Measurements from ENCODE around the gene SEPTIN10.

The SEPTIN10 gene

GRCh38 chr2:109521233-109522062, 92.3 kb downstream of the SEPTIN10 start:
- DNase-seq = no peak

GRCh38 chr2:109519513-109519912, 94.3 kb downstream of the SEPTIN10 start:
- no peak for DNase-seq

GRCh38 chr2:109517118-109517889, 96.5 kb downstream of the SEPTIN10 start:
- no peak for DNase-seq

GRCh38 chr2:109516445-109517117, 97.2 kb downstream of the SEPTIN10 start:
- no peak for DNase-seq

- DNase-seq = no peak
These were observed 98.9 kb downstream of the SEPTIN10 start for GRCh38 chr2:109514857-109515256.

- no peak for DNase-seq
These were observed 99.8 kb downstream of the SEPTIN10 start for GRCh38 chr2:109513749-109514588.

- no peak for DNase-seq
These were observed 100.5 kb downstream of the SEPTIN10 start for GRCh38 chr2:109513230-109513629.

GRCh38 chr2:109512076-109512475, 101.7 kb downstream of the SEPTIN10 start:
- no peak for DNase-seq

- DNase-seq = no peak
These were observed 102.6 kb downstream of the SEPTIN10 start for GRCh38 chr2:109511168-109511567.

- DNase-seq = peak; percentile 74
These were observed 103.4 kb downstream of the SEPTIN10 start for GRCh38 chr2:109510136-109511028.

GRCh38 chr2:109508556-109508955, 105.2 kb downstream of the SEPTIN10 start:
- DNase-seq = no peak

- no peak for DNase-seq
These were observed 105.9 kb downstream of the SEPTIN10 start for GRCh38 chr2:109507828-109508227.

- no peak for DNase-seq
These were observed 106.5 kb downstream of the SEPTIN10 start for GRCh38 chr2:109507217-109507616.

- DNase-seq = no peak
These were observed 110.6 kb downstream of the SEPTIN10 start for GRCh38 chr2:109503191-109503590.

GRCh38 chr2:109501461-109501860, 112.3 kb downstream of the SEPTIN10 start:
- DNase-seq = no peak

- DNase-seq = no peak
These were observed 112.9 kb downstream of the SEPTIN10 start for GRCh38 chr2:109500910-109501309.

- no peak for DNase-seq
These were observed 114.2 kb downstream of the SEPTIN10 start for GRCh38 chr2:109499566-109499965.

GRCh38 chr2:109498906-109499305, 114.9 kb downstream of the SEPTIN10 start:
- DNase-seq = no peak

GRCh38 chr2:109497911-109498870, 115.6 kb downstream of the SEPTIN10 start:
- DNase-seq = no peak

- DNase-seq = no peak
These were observed 116.3 kb downstream of the SEPTIN10 start for GRCh38 chr2:109497463-109497862.
